HG03175 (cell line): Measurements from ENCODE around the gene IRX4.
"Not testable (repeated sequence)": the region's sequence is repeated elsewhere in the genome, so short reads cannot be mapped to it uniquely, and the experiment has no call there.

Source experiments
- ATAC-seq: cut with Tn5 transposase; IDR thresholded peaks from one replicate; pipeline ENCODE4 v1.9.1; 2021; ENCODE audit warnings: mild to moderate bottlenecking, moderate library complexity; ENCODE audit not compliant: unreplicated experiment

The IRX4 gene

DNA sequence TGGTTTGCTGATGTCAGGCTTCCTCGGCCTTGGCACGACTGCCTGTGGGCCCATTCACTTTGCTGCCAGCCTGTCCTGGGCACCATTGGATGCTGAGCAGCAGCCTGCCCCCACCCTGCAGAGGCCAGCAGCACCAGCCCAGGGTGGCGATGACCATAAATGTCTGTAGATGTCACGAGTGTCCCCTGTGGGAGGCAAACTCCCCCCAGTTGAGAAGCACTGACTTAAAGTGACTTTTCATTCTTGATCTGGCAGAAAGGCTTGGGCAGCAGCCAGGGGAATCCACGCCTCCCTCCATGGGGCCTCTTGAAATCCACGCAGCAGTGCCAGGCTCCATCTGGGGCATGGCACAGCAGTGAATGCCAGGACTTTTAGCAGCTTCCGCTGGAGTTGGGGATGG lies 21.8 kb downstream of the IRX4 start:
- no peak for ATAC-seq

DNA sequence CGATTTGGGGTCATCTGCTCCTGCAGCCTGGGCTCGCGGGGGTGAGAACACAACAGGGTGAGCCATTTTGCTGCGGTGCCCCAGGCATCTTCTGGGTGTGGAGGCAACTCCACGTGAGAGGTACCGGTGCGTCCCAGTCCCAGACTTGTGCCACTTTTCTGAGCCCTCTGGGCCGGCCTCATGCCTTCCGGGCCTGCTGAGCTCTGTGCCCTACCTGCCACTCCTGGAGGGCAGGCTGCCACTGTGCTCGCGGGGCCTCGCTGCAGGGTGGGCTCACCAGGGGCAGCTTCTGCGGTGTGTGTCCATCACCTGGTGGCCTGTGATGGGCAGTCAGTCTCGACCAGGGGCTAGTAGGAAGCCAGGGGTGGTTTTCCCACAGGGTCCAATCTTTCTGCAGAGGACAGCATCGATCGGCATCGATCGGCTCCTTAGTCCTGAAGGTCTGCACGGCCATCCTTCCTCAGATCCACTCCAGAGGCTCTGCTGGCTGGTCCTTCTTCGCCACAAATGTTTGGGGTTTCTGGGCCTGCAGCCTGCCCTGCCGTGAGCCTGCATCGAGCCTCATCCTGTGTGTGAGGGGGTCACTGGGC lies 22.6 kb downstream of the IRX4 start:
- no peak for ATAC-seq

DNA sequence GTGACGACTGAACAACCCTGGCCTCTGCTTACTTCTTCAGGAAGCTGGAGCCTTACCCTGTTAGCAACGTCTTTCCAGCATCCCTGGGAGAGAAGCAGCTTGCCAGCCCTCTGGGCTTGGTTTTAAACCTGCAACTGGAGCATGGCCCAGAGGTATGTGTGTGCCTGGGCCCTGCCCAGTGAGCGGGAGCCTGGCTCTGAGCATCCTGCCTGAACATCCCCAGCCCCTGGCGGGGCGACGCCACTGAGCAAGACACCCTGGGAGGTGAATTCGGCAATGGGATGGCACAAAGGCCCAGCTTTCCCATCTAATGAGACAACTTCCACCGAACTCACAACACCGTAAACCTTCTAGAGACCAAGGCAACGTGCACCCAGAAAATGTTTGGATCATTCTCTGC lies 23.6 kb downstream of the IRX4 start:
- no peak for ATAC-seq

DNA sequence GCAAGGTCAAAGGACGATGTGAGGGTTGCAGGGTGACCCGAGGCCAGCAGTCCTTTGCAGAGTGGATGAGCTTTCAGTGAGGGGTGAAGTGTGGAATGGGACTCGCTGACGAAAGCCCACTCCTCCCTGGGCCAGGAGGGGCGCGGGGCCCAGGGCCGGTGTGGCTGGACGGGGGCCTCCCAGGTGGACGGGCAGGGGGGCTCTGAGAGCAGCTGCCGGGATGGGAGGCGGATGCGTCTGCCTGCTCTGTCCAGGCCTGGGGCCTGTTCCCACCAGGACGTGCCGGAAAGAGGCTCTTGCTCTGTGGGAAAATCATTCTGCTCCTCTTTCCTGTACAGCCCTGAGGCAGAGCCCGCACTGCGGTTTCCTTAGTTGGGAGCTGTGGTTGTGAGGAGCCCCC lies 24.3 kb downstream of the IRX4 start:
- ATAC-seq = no peak

DNA sequence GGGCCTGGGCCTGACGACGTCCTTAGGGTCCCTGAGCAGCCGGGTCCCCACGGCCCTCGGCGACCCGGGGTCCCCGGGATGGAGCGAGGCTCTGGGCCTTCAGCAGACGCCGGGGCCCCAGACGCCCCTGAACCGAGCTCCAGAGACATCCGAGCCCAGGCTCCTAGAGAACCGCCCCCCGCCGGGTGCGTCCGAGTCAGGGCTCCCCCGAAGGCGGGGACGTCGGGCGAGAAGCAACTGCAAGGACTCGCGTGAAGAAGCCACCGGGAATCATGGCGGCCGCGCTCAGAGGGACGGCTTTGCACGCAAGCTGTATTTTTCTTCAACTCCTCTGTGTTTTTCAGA lies 25.5 kb downstream of the IRX4 start:
- no peak for ATAC-seq

DNA sequence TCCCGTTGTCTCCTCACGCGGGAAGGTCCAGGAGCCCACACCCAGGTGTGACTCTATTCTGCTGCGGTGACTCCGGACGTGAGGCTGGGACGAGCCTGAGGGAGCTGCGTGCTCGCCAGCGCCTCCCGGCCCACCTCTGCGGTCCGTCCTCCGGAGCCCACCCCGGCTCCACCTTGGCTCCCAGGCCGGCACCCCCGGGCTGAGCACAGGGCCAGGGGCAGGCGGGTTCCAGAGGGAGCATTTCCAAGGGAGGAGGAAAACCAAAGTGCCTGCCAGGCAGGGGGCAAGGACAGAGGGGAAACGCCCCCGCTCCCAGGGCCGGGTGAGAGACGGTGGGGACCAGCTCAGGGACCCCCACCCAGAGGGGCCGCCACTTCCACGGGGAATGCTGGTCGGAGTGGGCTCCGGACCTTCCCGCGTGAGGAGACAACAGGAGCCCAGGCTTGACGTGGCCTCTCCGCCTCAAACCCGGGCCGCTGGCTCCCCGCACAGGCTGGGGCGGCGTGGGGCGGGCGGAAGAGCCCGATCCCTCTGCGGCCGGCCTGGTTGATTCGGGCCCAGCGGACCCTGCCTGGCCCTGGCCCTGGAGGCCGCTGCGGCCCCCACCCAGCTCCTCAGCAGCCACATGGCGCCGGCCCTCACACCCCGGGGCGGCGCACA lies 26.0 kb downstream of the IRX4 start:
- no peak for ATAC-seq

DNA sequence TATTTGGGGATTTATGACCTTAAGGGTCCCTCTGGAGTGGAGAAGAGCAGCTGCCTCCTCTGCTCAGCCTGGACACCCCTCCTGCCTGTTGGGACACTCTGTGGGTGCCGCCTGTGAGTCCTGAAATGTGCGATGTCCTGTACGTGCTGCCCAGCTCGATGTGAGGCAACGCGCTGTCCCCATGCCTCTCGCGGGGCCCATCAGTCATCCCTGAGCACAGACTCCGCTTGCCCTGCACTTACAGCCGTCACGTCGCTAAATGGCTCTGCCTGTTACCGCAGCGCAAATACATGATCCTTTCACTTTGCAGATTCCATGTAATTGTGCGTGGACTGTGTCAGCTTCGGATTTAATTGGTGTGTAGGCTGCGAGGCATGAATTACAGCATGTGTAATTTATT lies 27.1 kb downstream of the IRX4 start:
- ATAC-seq = no peak

DNA sequence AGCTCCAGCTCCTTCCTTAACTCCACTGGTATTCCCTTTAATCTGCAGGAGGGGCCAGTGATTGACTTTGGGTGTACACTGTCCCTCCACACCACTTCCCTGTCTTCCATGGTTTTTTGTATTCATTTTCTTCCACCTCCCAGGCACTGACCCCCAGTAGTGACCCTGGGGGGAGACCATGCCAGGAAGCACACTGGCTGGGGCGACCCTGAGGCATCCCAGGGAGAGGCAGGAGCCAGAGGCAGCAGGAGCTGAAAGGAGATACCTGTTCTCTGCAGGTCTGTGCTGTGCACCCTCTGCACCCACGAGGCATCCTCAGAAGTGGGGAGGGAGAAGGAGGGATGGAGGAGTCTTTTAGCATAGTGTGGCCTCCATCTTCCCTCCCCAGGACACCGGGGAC lies 27.6 kb downstream of the IRX4 start:
- ATAC-seq = no peak

DNA sequence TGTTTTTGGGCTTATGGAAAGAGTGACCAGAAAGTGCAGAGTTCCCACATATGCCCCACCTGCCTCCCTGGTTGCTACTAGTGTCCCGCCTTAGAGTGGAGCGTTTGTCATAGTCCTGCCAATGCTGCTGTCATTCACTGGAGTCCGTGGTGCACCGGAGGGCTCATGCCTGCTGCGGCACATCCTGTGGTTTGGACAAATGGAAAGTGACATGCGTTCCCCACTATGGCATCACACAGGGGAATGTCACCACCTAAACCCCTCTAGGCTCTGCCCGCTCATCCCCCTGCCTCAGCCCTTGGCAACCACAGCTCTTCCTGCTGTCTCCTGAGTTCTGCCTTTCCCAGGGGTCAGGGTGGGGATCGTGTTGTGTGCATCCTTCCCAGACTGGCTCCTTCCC lies 29.2 kb downstream of the IRX4 start:
- no peak for ATAC-seq

DNA sequence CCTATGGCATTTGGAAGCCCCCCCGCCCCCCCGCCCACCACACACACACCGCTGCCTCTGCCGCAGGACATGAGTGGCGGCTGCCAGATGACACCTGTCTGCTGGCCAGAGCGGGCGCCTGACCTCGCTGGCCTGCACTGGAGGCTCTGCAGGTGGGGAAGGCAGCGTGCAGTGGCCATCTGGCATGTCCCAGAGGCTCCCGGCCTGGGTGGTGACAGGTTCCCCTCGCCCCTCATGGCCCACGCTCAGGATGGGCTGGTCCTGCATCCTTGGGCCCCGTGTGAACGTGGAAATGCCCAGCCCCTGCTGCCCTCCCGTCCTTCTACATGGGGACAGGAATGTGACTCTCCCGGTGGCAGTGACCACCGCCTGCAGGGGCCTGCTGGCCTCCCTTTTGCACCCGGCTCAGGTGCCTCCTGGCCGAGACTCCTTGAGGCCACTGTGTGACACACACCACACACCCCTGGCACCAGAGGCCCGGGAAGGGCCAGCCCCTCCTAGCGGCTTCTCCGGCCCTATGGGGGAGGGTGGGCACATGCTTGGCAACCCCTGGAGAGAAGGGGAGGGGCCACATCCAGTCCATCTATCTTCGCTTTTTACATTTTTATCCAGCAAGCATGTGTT lies 30.3 kb downstream of the IRX4 start:
- ATAC-seq = no peak

DNA sequence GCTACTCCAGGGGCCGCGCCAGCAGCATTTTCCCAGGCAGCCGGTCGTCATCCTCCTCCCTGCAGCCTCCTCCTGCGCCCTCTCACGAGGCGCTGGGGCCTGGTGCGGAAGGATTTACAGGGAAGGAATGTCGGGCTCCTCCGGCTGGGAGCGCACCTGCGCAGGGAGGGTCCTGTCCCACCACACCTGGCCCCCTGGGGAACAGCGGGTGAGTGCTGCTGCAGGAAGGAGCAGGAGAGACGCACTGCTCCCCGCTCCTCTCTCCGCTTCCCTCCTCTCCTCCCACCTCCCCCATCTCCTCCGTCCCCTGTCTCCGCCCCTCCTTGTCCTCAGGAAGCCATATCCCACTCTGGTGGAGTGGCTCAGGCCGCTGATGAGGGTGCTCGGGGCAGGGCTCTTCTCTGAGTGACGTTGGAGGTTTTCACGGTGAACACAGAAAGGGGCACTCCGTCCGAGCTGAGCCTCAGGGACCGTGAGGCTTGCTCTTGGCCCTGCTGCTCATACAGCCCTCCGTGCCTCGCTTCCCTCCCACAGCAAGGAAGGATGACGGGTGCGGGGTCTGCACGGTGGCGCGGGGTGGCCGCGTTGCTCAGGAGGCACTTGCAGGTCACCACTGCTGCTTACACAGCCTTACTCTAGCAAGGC lies 31.3 kb downstream of the IRX4 start:
- ATAC-seq = no peak

DNA sequence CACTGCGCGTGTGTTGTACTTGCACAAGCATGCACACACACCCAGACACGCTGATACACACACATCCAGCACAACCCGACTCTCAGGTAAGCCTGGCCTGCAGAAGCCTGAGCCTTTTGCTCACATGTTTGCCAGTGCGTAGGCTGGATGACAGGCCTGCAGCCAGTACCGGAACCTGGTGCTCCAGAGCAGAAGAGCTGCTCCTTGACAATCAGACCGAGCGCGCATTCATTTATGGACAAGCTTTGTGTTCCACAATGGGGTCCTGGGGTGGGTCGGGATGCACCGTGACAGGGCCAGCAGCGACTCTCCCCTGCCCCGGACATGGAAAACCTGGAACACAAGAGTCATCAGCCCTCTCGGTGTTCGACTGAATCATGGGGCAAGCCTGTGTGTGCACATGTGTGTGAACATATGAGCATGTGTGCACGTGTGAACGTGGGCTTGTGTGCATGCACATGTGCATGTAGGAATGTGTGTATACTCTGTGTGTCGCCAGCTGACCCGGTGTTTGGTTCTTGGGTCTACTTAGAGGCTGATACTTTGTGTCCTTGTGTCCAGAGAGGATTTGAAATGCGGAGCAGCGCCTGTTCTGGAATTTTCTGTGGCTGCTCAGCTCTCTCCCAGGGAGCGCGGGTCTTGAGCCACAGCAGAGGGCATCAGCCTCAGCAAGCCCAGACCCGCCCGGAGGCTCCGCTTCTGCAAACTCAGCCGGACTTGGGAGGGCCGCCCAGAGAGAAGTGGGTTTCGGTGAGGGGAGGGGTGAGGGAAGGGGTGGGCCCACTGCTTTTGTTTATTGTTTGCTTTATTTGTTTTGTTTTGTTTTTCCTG lies 32.2 kb downstream of the IRX4 start:
- no peak for ATAC-seq

DNA sequence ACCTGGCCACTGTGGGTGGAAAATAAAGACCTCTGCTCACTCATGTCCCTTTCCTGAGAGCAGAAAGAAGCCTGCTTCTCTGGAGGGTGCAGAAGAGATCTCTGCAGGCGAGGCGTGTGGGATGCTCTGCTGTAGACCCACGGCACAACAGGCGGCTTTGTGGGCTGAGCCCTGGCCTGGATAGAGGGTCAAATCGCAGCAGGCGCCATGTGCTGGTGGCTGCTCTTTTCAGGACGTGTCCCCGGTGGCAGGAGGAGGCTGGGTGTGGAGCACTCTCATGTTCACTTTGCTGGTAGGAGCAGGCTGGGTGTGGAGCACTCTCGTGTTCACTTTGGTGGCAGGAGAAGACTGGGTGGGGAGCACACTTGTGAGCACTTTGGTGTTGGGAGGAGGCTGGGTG lies 35.1 kb downstream of the IRX4 start:
- no peak for ATAC-seq

DNA sequence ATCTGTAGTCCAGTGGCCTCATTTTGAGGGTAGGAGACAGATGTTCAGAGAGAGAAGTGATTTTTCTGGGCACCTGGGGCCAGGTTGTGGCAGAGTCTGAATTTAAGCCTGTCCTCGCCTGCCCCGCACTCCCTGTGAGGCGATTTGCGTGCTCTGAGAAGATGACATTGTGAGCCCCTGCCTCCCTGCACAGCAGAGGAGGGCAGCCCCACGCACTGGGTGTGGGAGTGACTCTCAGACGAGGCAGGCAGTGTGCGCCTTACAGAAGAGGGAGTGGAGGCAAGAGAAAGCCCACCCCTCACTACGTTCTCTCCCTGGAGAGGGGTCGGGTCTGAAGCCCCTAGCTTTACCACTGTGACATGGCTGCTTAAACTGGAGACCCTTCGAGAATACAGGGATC lies 35.7 kb downstream of the IRX4 start:
- no peak for ATAC-seq

DNA sequence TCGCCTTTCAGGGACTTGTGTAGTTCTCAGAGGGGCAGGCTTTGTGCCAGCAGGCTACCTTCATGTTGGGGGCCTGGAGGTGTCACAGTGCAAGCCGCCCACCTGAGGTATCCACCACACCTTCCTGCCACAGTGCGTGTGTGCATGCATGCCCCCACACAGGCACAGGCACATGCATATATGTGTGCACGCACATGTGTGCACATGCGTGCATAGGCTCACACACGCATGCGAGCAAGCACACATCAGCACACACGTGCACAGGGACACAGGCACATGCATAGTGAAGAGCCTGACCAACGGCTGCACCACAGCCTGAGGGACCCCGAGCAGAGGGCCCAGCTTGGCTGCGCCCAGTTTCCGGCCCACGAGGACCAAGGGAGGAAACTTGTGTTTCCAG lies 36.1 kb downstream of the IRX4 start:
- ATAC-seq = no peak

DNA sequence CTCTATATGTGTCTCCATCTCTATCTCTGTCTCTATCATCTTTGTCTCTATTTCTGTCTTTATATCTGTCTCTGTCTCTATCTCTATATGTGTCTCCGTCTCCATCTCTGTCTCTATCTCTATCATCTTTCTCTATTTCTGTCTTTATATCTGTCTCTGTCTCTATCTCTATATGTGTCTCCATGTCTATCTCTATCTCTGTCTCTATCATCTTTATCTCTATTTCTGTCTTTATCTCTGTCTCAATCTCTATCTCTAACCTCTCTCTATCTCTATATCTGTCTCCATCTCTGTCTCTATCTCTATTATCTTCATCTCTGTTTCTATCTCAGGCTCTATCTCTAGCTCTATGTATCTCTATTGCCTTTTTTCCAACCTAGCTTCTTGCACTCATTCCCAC lies 37.0 kb downstream of the IRX4 start:
- ATAC-seq = no peak

DNA sequence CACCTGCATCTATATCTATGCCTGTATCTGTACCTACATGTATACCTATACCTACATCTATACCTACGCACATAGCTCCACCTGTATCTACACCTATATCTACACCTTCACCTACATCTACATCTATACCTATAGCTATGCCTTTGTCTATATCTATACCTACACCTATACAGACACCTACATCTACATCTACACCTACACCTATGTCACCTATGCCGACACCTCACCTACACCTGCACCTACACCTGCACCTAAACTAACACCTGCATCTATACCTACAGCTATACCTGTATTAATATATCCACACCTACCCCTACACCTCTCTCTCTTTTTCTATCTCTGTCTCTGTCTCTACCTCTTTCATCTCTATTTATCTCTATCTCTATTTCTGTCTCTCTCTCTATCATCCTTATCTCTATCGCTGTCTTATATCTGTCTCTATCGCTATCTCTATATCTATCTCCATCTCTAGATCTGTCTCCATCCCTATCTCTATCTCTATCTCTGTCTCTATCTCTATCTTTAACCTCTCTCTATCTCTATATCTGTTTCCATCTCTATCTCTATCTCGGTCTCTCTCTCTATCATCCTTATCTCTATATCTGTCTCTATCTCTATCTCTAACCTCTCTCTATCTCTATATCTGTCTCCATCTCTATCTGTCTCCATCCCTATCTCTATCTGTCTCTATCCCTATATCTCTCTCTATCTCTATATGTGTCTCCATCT lies 37.9 kb downstream of the IRX4 start:
- no peak for ATAC-seq

DNA sequence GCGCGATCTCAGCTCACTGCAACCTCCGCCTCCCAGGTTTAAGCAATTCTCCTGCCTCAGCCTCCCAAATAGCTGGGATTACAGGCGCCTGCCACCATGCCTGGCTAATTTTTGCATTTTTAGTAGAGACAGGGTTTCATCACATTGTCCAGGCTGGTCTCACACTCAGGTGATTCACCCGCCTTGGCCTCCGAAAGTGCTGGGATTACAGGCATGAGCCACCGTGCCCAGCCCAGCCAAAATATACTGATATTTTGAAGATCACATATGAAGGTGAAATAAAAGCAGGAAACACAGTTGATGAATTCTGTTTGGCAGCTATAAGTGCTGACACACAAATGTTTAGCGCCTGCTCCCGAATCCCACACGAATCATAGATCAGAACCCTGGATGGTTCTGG lies 39.0 kb downstream of the IRX4 start:
- ATAC-seq = not testable (repeated sequence)

DNA sequence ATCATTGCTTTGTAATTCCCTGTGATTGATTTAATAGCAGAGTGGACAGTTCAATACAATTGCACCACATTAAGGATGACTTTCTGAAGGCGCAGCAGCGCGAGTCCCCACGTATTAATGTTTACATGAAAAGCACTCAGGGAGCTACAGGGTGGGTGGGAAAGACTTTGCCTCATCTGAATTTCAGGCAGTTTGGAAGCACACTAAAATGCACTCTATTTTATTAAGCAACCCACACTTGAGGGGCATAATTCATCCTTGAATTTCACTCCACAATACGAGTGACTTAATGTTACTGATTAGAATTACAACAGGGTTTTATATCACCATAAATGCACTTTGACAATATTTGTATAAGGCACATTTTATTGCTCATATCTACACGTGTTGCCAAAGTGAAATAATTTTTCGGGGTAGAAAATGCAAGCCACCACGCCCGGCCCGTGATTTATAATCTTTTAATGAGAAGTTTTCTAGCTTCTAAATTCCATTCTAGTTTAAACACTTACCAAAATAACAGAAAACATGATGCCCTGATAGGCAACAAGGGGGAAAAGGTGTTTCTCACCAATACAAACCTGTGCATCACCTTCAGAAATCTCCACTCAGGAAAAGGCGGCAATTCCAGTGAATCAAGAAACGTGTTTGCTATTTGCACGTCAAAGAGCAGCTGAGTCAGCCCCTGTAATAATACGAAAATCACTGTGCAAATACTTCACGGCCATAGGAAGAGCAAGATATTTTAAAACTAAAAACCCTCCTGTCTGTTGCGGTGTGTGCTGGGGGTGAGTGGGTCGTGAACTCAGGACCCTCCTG lies 40.5 kb downstream of the IRX4 start:
- ATAC-seq = no peak
